Measurements from ENCODE around the gene XRN2. TPM values are rescaled to one million over a fixed set of nuclear protein-coding genes. Genes with fewer than 3 reads are reported as not detected.

Gene XRN2
- total and polyA plus RNA-seq, 2 of the 13 experiments (the other 11 are each of a cell fraction or from before 2014, with no cell fraction given): 90.3 to 171 TPM

- TF ChIP-seq DZIP1 (CRISPR knock-in tag; IDR thresholded peaks at IDR 0.05) (peak; percentile 81; the same call in 1 of the 2 replicates), BATF2 (CRISPR knock-in tag; IDR thresholded peaks at IDR 0.05) (peak; percentile 76; the same call in 1 of the 2 replicates), ZMYM3 (CRISPR knock-in tag; IDR thresholded peaks at IDR 0.05) (peak; percentile 68), ZSCAN5A (CRISPR knock-in tag; IDR thresholded peaks at IDR 0.05; ENCODE audit: borderline replicate concordance) (peak; percentile 88; the same call in 1 of the 2 replicates), HBP1 (CRISPR knock-in tag; IDR thresholded peaks at IDR 0.05; ENCODE audit: low read depth) (peak; percentile 86), TCF12 (IDR thresholded peaks at IDR 0.05) (no peak), TCF12 (CRISPR knock-in tag; IDR thresholded peaks at IDR 0.05) (peak; percentile 91), PHF5A (CRISPR knock-in tag; IDR thresholded peaks at IDR 0.05; ENCODE audit: low read depth, unreplicated experiment) (peak; percentile 32), THAP11 (CRISPR knock-in tag; IDR thresholded peaks at IDR 0.05) (peak; percentile 93), EED (CRISPR knock-in tag; IDR thresholded peaks at IDR 0.05) (peak; percentile 95; the same call in 1 of the 2 replicates), RNF219 (CRISPR knock-in tag; IDR thresholded peaks at IDR 0.05) (peak; percentile 81; the same call in 1 of the 2 replicates), SP4 (CRISPR knock-in tag; IDR thresholded peaks at IDR 0.05) (peak; percentile 82), ZNF562 (CRISPR knock-in tag; IDR thresholded peaks at IDR 0.05; ENCODE audit: borderline replicate concordance) (0 out of 2 replicates have a peak, but pooled peaks have one; percentile 66), RELA (CRISPR knock-in tag; IDR thresholded peaks at IDR 0.05) (no peak), POGZ (CRISPR knock-in tag; IDR thresholded peaks at IDR 0.05) (peak; percentile 82), MNT (IDR thresholded peaks at IDR 0.05) (peak; percentile 95), RORA (CRISPR knock-in tag; IDR thresholded peaks at IDR 0.05) (no peak), SP1 (IDR thresholded peaks at IDR 0.05) (no peak), SP1 (CRISPR knock-in tag; IDR thresholded peaks at IDR 0.05) (peak; percentile 86)
These were observed at the start of gene XRN2 (continued) for GRCh38 chr20:21303061-21303871.

All from HepG2 (cell line).